Right atrium auricular region (tissue), 2 donors: ENCODE measurements around the gene MATN1. TPM values are rescaled to one million over a fixed set of nuclear protein-coding genes. Genes with fewer than 3 reads are reported as not detected.

Experiments
- DNase-seq: peaks from one replicate; pipeline ENCODE4 v3.0.0-alpha.2; 2019; ENCODE audit warnings: low spot score
- H3K27ac ChIP-seq, 2 donors: fragments of 200-600 bp; sonication (generic); 1 replicate in 1 of 2; 2 replicates in 1 of 2; pipeline ENCODE4 v1.5.1; 2016 to 2019
- H3K27me3 ChIP-seq, 2 donors: fragments of 200-600 bp; sonication (generic); one replicate each; pipeline versions ENCODE4 v1.5.1 to v1.6.0; 2017 to 2019
- H3K36me3 ChIP-seq: fragments of 200-600 bp; sonication (generic); one replicate; pipeline ENCODE4 v1.5.1; 2016
- H3K4me1 ChIP-seq, 2 donors: fragments of 200-600 bp; sonication (generic); one replicate each; pipeline versions ENCODE4 v1.5.1 to v1.6.0; 2017 to 2019
- H3K4me3 ChIP-seq, 2 donors: fragments of 200-600 bp; sonication (generic); 1 replicate in 1 of 2; 2 replicates in 1 of 2; pipeline ENCODE4 v1.5.1; 2017 to 2019; ENCODE audit warnings: mild to moderate bottlenecking in 1 of 2, moderate library complexity in 1 of 2
- H3K9me3 ChIP-seq, 2 donors: fragments of 200-600 bp; sonication (generic); one replicate each; pipeline ENCODE4 v1.5.1; 2019
- CTCF ChIP-seq, 2 donors: fragments of 200-600 bp; sonication (generic); IDR thresholded peaks; one replicate each; pipeline ENCODE4 v1.5.1; 2019; ENCODE audit warnings: antibody characterized with exemption in 2 of 2
- total RNA-seq, 2 donors: library from RNA; depleted of rRNA; stranded (reverse); fragments of >200 nt; gene quantifications; one replicate each; pipeline ENCODE4 v1.1.0, GENCODE V29; 2016

MATN1 gene
- total RNA-seq, 2 donors from 2014 or later: not detected

DNA sequence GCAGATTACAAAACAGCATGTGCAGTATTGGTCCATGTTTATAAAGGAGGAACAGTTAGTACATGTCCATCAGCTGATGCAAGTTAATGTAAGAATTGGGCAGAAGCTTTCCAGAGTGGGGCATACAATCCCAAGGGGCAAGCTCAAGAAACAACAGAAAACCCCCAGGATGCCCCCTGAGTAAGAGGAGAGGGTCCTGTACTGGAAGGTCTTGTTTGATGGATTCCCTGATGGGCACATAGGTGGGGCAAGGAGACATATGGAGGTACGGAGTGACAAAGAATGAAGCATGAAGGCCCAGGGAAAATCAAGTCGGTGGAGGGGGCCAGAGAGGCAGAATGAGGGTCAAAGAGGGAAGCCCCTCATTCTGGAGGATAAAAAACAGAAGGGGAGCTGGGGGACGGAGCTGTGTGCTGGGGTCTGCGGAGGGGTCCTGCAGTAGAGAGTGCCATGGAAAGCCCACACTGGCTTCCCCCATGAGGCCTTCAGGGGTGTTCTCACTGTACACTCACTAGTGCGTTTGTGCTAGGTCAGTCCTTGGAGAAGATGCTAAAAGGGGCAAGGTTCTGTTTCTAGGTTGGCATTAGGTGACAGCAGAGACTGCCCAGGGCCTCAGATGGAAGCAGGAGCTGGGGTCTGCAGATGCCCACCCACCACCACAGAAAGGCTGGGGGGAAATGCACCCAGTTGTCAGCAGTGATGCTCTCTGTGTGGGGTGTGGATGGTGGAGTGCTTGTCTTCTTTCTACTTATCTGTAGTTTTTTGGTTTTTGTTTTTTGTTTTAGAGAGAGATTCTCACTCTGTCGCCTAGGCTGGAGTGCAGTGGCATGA, 12.5 kb upstream of the MATN1 start:
- Histone ChIP-seq H3K27ac (no peak overlapping the region), H3K27me3 (no peaks in the 10 kb centered on the region), H3K9me3 (no peaks in the 10 kb centered on the region), H3K4me3 (no peak overlapping the region), H3K4me1 (no peaks in the 10 kb centered on the region), H3K36me3 (no peaks in the 10 kb centered on the region)
- TF ChIP-seq CTCF (IDR thresholded peaks at IDR 0.05): no peak
- no peak for DNase-seq

DNA sequence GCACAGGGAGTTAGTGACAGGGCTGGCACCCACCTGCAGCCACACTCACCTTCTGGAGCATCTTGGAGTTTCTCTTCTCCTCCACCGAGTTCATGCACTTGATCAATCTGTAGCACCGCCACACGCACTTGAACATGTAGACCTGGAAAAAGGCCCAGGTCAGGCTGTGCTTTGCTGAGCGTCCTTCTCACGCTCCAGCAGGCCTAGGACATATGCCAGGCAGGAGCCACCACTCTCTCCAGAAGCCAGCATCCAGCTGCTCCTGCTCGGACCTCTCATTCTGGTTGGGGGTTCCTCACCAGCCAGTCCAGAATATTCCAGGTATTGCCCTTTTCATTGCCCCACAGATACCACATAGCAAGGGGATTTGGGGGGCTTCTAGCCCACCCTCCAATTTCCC, 11.7 kb upstream of the MATN1 start:
- no peak overlapping the region for H3K27ac ChIP-seq
- no peaks in the 10 kb centered on the region for H3K36me3 ChIP-seq
- no peaks in the 10 kb centered on the region for H3K9me3 ChIP-seq
- no peaks in the 10 kb centered on the region for H3K27me3 ChIP-seq
- no peak overlapping the region for H3K4me3 ChIP-seq
- H3K4me1 ChIP-seq: no peaks in the 10 kb centered on the region
- TF ChIP-seq CTCF (IDR thresholded peaks at IDR 0.05): no peak
- no peak for DNase-seq

DNA sequence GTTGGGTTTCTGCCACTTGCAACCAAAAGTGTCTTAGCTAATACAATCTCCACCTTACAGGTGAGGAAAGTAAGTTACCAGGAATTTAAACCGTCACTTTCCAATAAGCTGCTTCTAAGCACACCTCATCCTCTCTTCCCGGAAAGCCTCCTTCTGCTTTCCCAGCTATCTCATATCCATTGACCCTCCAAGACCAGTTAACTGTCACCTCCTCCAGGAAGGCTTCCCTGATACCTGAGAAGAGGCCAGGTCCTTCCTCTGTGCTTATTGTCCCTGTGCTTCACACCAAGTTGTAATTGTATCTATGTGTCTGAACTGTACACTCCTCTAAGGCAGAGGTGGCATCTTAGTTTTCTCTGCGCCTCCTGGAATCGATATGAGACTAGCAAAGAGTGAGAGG, 11.2 kb upstream of the MATN1 start:
- no peaks in the 10 kb centered on the region for H3K4me1 ChIP-seq
- no peaks in the 10 kb centered on the region for H3K36me3 ChIP-seq
- H3K9me3 ChIP-seq: no peaks in the 10 kb centered on the region
- H3K27ac ChIP-seq: no peak overlapping the region
- no peak for TF ChIP-seq CTCF (IDR thresholded peaks at IDR 0.05)
- no peak for DNase-seq
- no peaks in the 10 kb centered on the region for H3K27me3 ChIP-seq
- no peak overlapping the region for H3K4me3 ChIP-seq

- no peak overlapping the region for H3K4me3 ChIP-seq
- DNase-seq: no peak
- H3K36me3 ChIP-seq: no peaks in the 10 kb centered on the region
- no peak for TF ChIP-seq CTCF (IDR thresholded peaks at IDR 0.05)
- H3K9me3 ChIP-seq: no peaks in the 10 kb centered on the region
- no peaks in the 10 kb centered on the region for H3K27me3 ChIP-seq
- H3K27ac ChIP-seq: no peak overlapping the region
- H3K4me1 ChIP-seq: no peaks in the 10 kb centered on the region
Observed at GRCh38 chr1:30734106-30734505, 10.7 kb upstream of the MATN1 start.

GRCh38 chr1:30733493-30733892, 10.1 kb upstream of the MATN1 start:
- Histone ChIP-seq H3K4me3 (no peak overlapping the region), H3K27me3 (no peaks in the 10 kb centered on the region), H3K4me1 (no peaks in the 10 kb centered on the region), H3K9me3 (no peaks in the 10 kb centered on the region), H3K27ac (no peak overlapping the region), H3K36me3 (no peaks in the 10 kb centered on the region)
- no peak for DNase-seq
- TF ChIP-seq CTCF (IDR thresholded peaks at IDR 0.05): no peak
